ENCODE data around the gene CLP1. TPM values are rescaled to one million over a fixed set of nuclear protein-coding genes. Genes with fewer than 3 reads are reported as not detected.

The CLP1 gene
- total RNA-seq, 1 donor from 2014 or later, result 17.1 TPM

- Mint-ChIP-seq H3K27me3 (ENCODE audit: unreplicated experiment) (peaks cover 41% of the 10 kb centered on the region), H3K4me3 (ENCODE audit: unreplicated experiment) (peak overlapping the region; percentile 97), H3K27ac (ENCODE audit: unreplicated experiment) (peak overlapping the region; percentile 100), H3K36me3 (ENCODE audit: unreplicated experiment) (no peaks in the 10 kb centered on the region), H3K9me3 (ENCODE audit: unreplicated experiment) (peaks cover 38% of the 10 kb centered on the region), H3K4me1 (ENCODE audit: low read depth, unreplicated experiment) (peaks cover 51% of the 10 kb centered on the region)
- peak; percentile 41 for DNase-seq
- TF ChIP-seq CTCF (IDR thresholded peaks at IDR 0.05; ENCODE audit: partially characterized antibody, unreplicated experiment), result no peak
Observed at GRCh38 chr11:57647372-57647771, 10.2 kb upstream of the CLP1 start.

- peak overlapping the region; percentile 97 for H3K4me3 Mint-ChIP-seq (ENCODE audit: unreplicated experiment)
- H3K36me3 Mint-ChIP-seq (ENCODE audit: unreplicated experiment), result no peaks in the 10 kb centered on the region
- H3K9me3 Mint-ChIP-seq (ENCODE audit: unreplicated experiment), result peaks cover 40% of the 10 kb centered on the region
- peaks cover 42% of the 10 kb centered on the region for H3K27me3 Mint-ChIP-seq (ENCODE audit: unreplicated experiment)
- TF ChIP-seq CTCF (IDR thresholded peaks at IDR 0.05; ENCODE audit: partially characterized antibody, unreplicated experiment), result no peak
- peak; percentile 55 for DNase-seq
- H3K27ac Mint-ChIP-seq (ENCODE audit: unreplicated experiment), result peak overlapping the region; percentile 100
- peaks cover 51% of the 10 kb centered on the region for H3K4me1 Mint-ChIP-seq (ENCODE audit: low read depth, unreplicated experiment)
Observed at GRCh38 chr11:57647960-57648800, 9.4 kb upstream of the CLP1 start.

- DNase-seq, result peak; percentile 63
- Mint-ChIP-seq H3K36me3 (ENCODE audit: unreplicated experiment) (no peaks in the 10 kb centered on the region), H3K27me3 (ENCODE audit: unreplicated experiment) (peaks cover 36% of the 10 kb centered on the region), H3K4me1 (ENCODE audit: low read depth, unreplicated experiment) (peaks cover 43% of the 10 kb centered on the region), H3K4me3 (ENCODE audit: unreplicated experiment) (peak overlapping the region; percentile 97), H3K27ac (ENCODE audit: unreplicated experiment) (peak overlapping the region; percentile 100), H3K9me3 (ENCODE audit: unreplicated experiment) (peaks cover 38% of the 10 kb centered on the region)
- no peak for TF ChIP-seq CTCF (IDR thresholded peaks at IDR 0.05; ENCODE audit: partially characterized antibody, unreplicated experiment)
Observed at GRCh38 chr11:57648801-57649735, 8.5 kb upstream of the CLP1 start.

GRCh38 chr11:57649826-57650738 is 7.5 kb upstream of the CLP1 start, which contains the start of gene YPEL4:
Gene YPEL4, minus strand, starts transcription at chr11:57649912. Its CDS starts 2,805 bp downstream, at chr11:57647107.
- no peaks in the 10 kb centered on the region for H3K36me3 Mint-ChIP-seq (ENCODE audit: unreplicated experiment)
- H3K27me3 Mint-ChIP-seq (ENCODE audit: unreplicated experiment), result peaks cover 35% of the 10 kb centered on the region
- peaks cover 43% of the 10 kb centered on the region for H3K4me1 Mint-ChIP-seq (ENCODE audit: low read depth, unreplicated experiment)
- H3K4me3 Mint-ChIP-seq (ENCODE audit: unreplicated experiment), result peak within 1 kb of the TSS; percentile 97
- peak within 1 kb of the TSS; percentile 100 for H3K27ac Mint-ChIP-seq (ENCODE audit: unreplicated experiment)
- H3K9me3 Mint-ChIP-seq (ENCODE audit: unreplicated experiment), result peaks cover 40% of the 10 kb centered on the region
- peak; percentile 68 for DNase-seq
- no peak for TF ChIP-seq CTCF (IDR thresholded peaks at IDR 0.05; ENCODE audit: partially characterized antibody, unreplicated experiment)
